Keratinocyte (primary cell): ENCODE data around the gene CDK10.

Experiments used
- CTCF ChIP-seq, 3 experiments: IDR thresholded peaks in 1 of 3; conservative IDR thresholded peaks in 1 of 3; optimal IDR thresholded peaks in 1 of 3; 2 replicates in 2 of 3; 3 replicates in 1 of 3; pipeline versions ENCODE3 to v1.5.1; 2011; ENCODE audit warnings: low read length in 3 of 3, mild to moderate bottlenecking in 3 of 3, moderate library complexity in 2 of 3, control low read depth in 1 of 3, inconsistent platforms in 1 of 3; ENCODE audit not compliant: insufficient read depth in 2 of 3; ENCODE audit errors: extremely low read depth in 1 of 3
- EZH2 ChIP-seq: IDR thresholded peaks from one replicate; pipeline ENCODE4 v1.6.1; 2012; ENCODE audit warnings: inconsistent platforms, mild to moderate bottlenecking, low read length, moderate library complexity

- TF ChIP-seq CTCF (optimal IDR thresholded peaks at IDR 0.05 in 1 of 3, IDR thresholded peaks at IDR 0.05 in 1 of 3, conservative IDR thresholded peaks at IDR 0.05 in 1 of 3; ENCODE audit: extremely low read depth in 1 of 3, insufficient read depth in 2 of 3, low read length in 3 of 3): no peak
- TF ChIP-seq EZH2: no peak
These were observed 36.1 kb downstream of the CDK10 start for GRCh38 chr16:89722392-89723278.
